ENCODE measurements around the gene ARHGAP6. TPM values are rescaled to one million over a fixed set of nuclear protein-coding genes. Genes with fewer than 3 reads are reported as not detected.

ARHGAP6 gene
- polyA plus RNA-seq, 4 donors = 1.1 to 3.5 (median 3.3) TPM; not detected in 1

DNA sequence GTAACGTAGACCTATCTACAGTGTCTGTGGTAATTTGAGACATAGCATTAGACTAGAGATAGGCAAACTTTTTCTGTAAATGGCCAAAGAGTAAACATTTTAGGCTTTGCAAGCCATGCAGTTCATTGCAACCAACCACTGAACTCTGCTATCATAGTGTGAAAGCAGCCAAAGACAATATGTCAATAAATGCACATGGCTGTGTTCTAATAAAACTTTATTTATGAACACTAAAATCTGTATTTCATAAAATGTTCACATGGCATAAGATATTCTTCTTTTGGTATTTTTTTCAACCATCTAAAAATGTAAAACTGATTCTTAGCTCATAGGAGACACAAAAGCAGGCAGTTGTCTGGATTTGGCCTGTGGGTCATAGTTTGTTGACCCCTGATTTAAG, 251.6 kb downstream of the ARHGAP6 start:
- FAIRE-seq = no peak
- Histone ChIP-seq H3K27me3 (ENCODE audit: control insufficient read depth in 3 of 3, insufficient read depth in 3 of 3, low read length in 3 of 3) (no peaks in the 10 kb centered on the region), H3K36me3 (ENCODE audit: control insufficient read depth in 3 of 3, insufficient read depth in 2 of 3, low read depth in 1 of 3, low read length in 3 of 3) (no peaks in the 10 kb centered on the region), H3K4me1 (ENCODE audit: control insufficient read depth in 3 of 3, insufficient read depth in 2 of 3, low read depth in 1 of 3, low read length in 2 of 3) (no peaks in the 10 kb centered on the region), H3K27ac (ENCODE audit: low read depth in 1 of 3, low read length in 2 of 3) (no peak overlapping the region), H3K9me3 (ENCODE audit: control insufficient read depth in 2 of 2, insufficient read depth in 1 of 2, low read depth in 1 of 2, low read length in 1 of 2) (no peaks in the 10 kb centered on the region), H3K4me3 (ENCODE audit: low read depth in 1 of 3, low read length in 3 of 3) (no peak overlapping the region)
- DNase-seq = no peak
- WGBS, 3 donors = 93 to 94% (median 93%) methylated on average over 1 of the region's 1 CpG

DNA sequence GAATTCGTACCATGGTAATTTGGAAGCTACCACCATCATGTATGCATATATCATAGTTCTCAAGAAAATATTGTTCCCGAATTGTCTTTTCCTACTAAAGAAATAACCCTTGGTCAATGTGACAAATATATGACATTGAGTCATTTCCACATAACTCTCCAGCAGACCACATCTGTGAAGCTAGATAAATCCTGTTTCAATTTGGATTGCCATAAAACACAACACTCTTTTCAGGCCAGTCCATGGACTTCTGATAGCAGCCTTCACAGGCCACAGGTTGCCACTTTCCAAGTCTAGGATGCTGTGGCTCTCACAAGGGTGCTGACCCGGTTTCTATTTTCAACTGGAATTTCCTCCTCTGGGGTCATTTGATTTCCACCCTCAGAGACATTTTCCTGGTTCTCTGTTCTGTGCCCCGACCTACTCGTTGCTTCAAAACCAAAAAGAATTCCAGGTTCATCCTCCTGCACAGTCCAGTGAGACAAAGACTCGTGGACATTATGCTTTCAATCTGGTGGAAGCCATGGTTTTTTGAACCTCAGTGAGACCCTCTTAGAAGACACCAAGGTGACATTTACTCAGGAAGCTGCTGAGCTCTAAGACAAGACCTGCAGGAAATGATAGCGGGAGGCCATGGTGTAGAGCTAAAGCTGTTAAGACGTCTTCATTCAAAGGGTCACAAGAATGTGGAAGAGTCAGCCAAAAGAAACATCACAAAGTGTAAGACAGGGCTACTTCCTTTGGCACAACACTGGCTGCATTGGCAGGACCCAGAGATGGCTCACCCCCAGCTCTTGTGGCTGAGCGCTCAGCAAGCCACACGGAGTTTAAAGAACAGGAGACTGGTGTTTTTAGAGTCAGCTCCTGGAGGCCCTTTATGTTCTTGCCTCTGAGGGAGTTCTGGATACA, 252.8 kb downstream of the ARHGAP6 start:
- no peak for FAIRE-seq
- H3K9me3 ChIP-seq (ENCODE audit: control insufficient read depth in 2 of 2, insufficient read depth in 1 of 2, low read depth in 1 of 2, low read length in 1 of 2) = no peaks in the 10 kb centered on the region

GRCh38 chrX:11409957-11410356, 255.8 kb downstream of the ARHGAP6 start:
- Histone ChIP-seq H3K4me1 (ENCODE audit: control insufficient read depth in 3 of 3, insufficient read depth in 2 of 3, low read depth in 1 of 3, low read length in 2 of 3) (no peaks in the 10 kb centered on the region), H3K36me3 (ENCODE audit: control insufficient read depth in 3 of 3, insufficient read depth in 2 of 3, low read depth in 1 of 3, low read length in 3 of 3) (no peaks in the 10 kb centered on the region), H3K27ac (ENCODE audit: low read depth in 1 of 3, low read length in 2 of 3) (no peak overlapping the region), H3K4me3 (ENCODE audit: low read depth in 1 of 3, low read length in 3 of 3) (no peak overlapping the region), H3K27me3 (ENCODE audit: control insufficient read depth in 3 of 3, insufficient read depth in 3 of 3, low read length in 3 of 3) (no peaks in the 10 kb centered on the region), H3K9me3 (ENCODE audit: control insufficient read depth in 2 of 2, insufficient read depth in 1 of 2, low read depth in 1 of 2, low read length in 1 of 2) (no peaks in the 10 kb centered on the region)
- DNase-seq (no peak), FAIRE-seq (no peak)
- WGBS, 3 donors = 68 to 91% (median 86%) methylated on average over 3 of the region's 3 CpGs

More for the DNA sequence above, 252.8 kb downstream of the ARHGAP6 start:
- H3K4me3 ChIP-seq (ENCODE audit: low read depth in 1 of 3, low read length in 3 of 3) = no peak overlapping the region
- H3K27me3 ChIP-seq (ENCODE audit: control insufficient read depth in 3 of 3, insufficient read depth in 3 of 3, low read length in 3 of 3) = no peaks in the 10 kb centered on the region
- H3K36me3 ChIP-seq (ENCODE audit: control insufficient read depth in 3 of 3, insufficient read depth in 2 of 3, low read depth in 1 of 3, low read length in 3 of 3) = no peaks in the 10 kb centered on the region
- DNase-seq = no peak
- WGBS, 3 donors = 69 to 80% (median 76%) methylated on average over 10 of the region's 10 CpGs
- H3K27ac ChIP-seq (ENCODE audit: low read depth in 1 of 3, low read length in 2 of 3) = no peak overlapping the region
- no peaks in the 10 kb centered on the region for H3K4me1 ChIP-seq (ENCODE audit: control insufficient read depth in 3 of 3, insufficient read depth in 2 of 3, low read depth in 1 of 3, low read length in 2 of 3)

DNA sequence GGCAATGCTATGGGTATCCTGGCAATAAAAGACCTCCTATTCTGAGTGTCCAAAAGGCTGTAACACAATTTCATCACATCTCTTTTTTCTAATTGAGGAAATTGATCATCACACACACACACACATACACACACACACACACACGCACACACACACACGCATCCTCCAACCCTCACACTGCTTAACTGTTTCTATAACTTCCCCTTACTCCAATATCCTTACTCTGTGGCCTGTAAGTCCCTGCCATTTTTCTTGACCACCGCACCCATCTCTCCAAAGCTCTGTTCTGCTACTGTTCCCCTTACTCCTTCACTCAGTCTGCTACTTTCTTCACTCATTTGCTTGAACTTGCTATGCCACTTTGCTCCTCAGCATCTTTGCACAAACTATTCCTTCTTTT, 256.9 kb downstream of the ARHGAP6 start:
- H3K4me3 ChIP-seq (ENCODE audit: low read depth in 1 of 3, low read length in 3 of 3) = no peak overlapping the region
- 83 to 90% (median 88%) methylated on average over 3 of the region's 3 CpGs for WGBS, 3 donors
- FAIRE-seq = no peak
- H3K9me3 ChIP-seq (ENCODE audit: control insufficient read depth in 2 of 2, insufficient read depth in 1 of 2, low read depth in 1 of 2, low read length in 1 of 2) = no peaks in the 10 kb centered on the region
- no peaks in the 10 kb centered on the region for H3K27me3 ChIP-seq (ENCODE audit: control insufficient read depth in 3 of 3, insufficient read depth in 3 of 3, low read length in 3 of 3)
- H3K4me1 ChIP-seq (ENCODE audit: control insufficient read depth in 3 of 3, insufficient read depth in 2 of 3, low read depth in 1 of 3, low read length in 2 of 3) = no peaks in the 10 kb centered on the region
- no peak overlapping the region for H3K27ac ChIP-seq (ENCODE audit: low read depth in 1 of 3, low read length in 2 of 3)
- DNase-seq = no peak
- no peaks in the 10 kb centered on the region for H3K36me3 ChIP-seq (ENCODE audit: control insufficient read depth in 3 of 3, insufficient read depth in 2 of 3, low read depth in 1 of 3, low read length in 3 of 3)

DNA sequence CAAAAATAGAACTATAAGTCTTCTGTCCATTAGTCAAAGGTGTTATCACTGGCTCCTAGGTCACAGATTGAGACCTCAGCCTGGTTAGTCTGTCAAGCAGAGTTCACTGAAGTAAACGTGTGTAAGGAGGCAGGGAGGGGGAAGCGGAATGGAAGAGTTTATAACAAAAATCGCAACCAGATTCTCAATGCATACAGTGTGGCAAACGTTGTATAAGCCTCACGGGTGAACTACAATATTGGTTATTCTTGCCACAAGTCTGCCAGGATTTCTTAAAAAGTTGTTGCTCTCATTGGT, 257.7 kb downstream of the ARHGAP6 start:
- H3K36me3 ChIP-seq (ENCODE audit: control insufficient read depth in 3 of 3, insufficient read depth in 2 of 3, low read depth in 1 of 3, low read length in 3 of 3) = no peaks in the 10 kb centered on the region
- 62 to 71% (median 68%) methylated on average over 5 of the region's 5 CpGs for WGBS, 3 donors
- H3K27me3 ChIP-seq (ENCODE audit: control insufficient read depth in 3 of 3, insufficient read depth in 3 of 3, low read length in 3 of 3) = no peaks in the 10 kb centered on the region
- H3K4me3 ChIP-seq (ENCODE audit: low read depth in 1 of 3, low read length in 3 of 3) = no peak overlapping the region
- no peaks in the 10 kb centered on the region for H3K4me1 ChIP-seq (ENCODE audit: control insufficient read depth in 3 of 3, insufficient read depth in 2 of 3, low read depth in 1 of 3, low read length in 2 of 3)
- no peak overlapping the region for H3K27ac ChIP-seq (ENCODE audit: low read depth in 1 of 3, low read length in 2 of 3)
- FAIRE-seq = no peak
- no peak for DNase-seq
- no peaks in the 10 kb centered on the region for H3K9me3 ChIP-seq (ENCODE audit: control insufficient read depth in 2 of 2, insufficient read depth in 1 of 2, low read depth in 1 of 2, low read length in 1 of 2)

DNA sequence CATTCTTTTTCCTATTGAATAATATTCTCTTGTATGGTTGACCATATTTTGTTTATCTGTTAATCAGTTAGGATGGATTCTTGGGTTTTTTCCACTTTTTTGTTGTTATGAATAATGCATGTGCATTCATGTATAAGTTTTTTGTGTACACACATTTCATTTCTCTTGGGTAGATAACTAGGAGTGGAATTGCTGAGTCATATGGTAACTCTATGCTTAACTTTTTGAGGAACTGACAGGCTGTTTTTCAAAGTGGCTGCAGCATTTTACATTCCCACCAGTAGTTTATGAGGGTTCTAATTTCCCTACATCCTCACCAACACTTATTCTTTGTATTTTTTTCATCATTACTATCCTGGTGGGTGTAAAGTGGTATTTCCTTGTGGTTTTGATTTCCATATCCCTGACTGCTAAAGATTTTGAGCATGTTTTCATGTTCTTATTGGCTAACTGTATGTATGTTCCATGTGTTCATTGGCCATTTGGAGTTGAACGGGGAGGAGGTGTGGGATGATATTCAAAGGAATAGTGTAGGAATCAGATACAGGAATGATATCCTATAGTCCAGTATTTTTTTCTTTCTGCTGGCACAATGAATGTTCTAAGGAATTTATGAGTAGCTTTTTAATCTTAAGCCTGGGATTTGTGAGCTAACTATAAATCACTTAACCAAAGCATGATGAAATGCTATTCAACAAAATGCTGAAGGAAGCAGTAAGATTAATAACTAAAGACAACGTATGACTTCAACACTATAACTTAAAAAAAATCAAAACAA, 258.2 kb downstream of the ARHGAP6 start:
- H3K4me1 ChIP-seq (ENCODE audit: control insufficient read depth in 3 of 3, insufficient read depth in 2 of 3, low read depth in 1 of 3, low read length in 2 of 3) = no peaks in the 10 kb centered on the region
- H3K27me3 ChIP-seq (ENCODE audit: control insufficient read depth in 3 of 3, insufficient read depth in 3 of 3, low read length in 3 of 3) = no peaks in the 10 kb centered on the region
- H3K36me3 ChIP-seq (ENCODE audit: control insufficient read depth in 3 of 3, insufficient read depth in 2 of 3, low read depth in 1 of 3, low read length in 3 of 3) = no peaks in the 10 kb centered on the region
- H3K4me3 ChIP-seq (ENCODE audit: low read depth in 1 of 3, low read length in 3 of 3) = no peak overlapping the region
- no peak overlapping the region for H3K27ac ChIP-seq (ENCODE audit: low read depth in 1 of 3, low read length in 2 of 3)
- 70 to 79% (median 77%) methylated on average over 2 of the region's 2 CpGs for WGBS, 3 donors
- no peaks in the 10 kb centered on the region for H3K9me3 ChIP-seq (ENCODE audit: control insufficient read depth in 2 of 2, insufficient read depth in 1 of 2, low read depth in 1 of 2, low read length in 1 of 2)
- DNase-seq = no peak
- FAIRE-seq = no peak

GRCh38 chrX:11406109-11406765, 259.5 kb downstream of the ARHGAP6 start:
- H3K9me3 ChIP-seq (ENCODE audit: control insufficient read depth in 2 of 2, insufficient read depth in 1 of 2, low read depth in 1 of 2, low read length in 1 of 2) = no peaks in the 10 kb centered on the region
- no peak overlapping the region for H3K4me3 ChIP-seq (ENCODE audit: low read depth in 1 of 3, low read length in 3 of 3)
- FAIRE-seq (no peak), DNase-seq (no peak)
- H3K36me3 ChIP-seq (ENCODE audit: control insufficient read depth in 3 of 3, insufficient read depth in 2 of 3, low read depth in 1 of 3, low read length in 3 of 3) = no peaks in the 10 kb centered on the region
- 77 to 86% (median 77%) methylated on average over 9 of the region's 9 CpGs for WGBS, 3 donors
- no peaks in the 10 kb centered on the region for H3K27me3 ChIP-seq (ENCODE audit: control insufficient read depth in 3 of 3, insufficient read depth in 3 of 3, low read length in 3 of 3)
- no peak overlapping the region for H3K27ac ChIP-seq (ENCODE audit: low read depth in 1 of 3, low read length in 2 of 3)
- no peaks in the 10 kb centered on the region for H3K4me1 ChIP-seq (ENCODE audit: control insufficient read depth in 3 of 3, insufficient read depth in 2 of 3, low read depth in 1 of 3, low read length in 2 of 3)

DNA sequence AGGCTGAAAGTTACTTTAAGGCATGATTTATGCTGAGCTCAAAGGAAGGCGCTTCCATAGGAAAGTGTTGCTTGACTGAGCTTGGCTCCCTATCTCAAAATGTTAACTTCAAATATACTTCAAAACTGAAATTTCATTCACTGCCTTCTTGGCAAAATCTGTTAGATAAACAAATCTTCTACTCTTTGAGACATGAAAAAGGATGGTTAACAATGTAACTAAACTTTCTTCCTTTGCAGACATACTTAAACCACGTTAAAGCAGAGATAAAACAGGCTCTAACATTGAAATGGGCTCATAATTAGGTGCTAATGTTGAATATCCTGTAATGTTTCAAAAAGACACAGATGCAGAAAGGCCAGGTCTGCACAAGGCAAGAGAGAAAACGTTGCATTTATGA, 262.1 kb downstream of the ARHGAP6 start:
- H3K27me3 ChIP-seq (ENCODE audit: control insufficient read depth in 3 of 3, insufficient read depth in 3 of 3, low read length in 3 of 3) = no peaks in the 10 kb centered on the region
- H3K27ac ChIP-seq (ENCODE audit: low read depth in 1 of 3, low read length in 2 of 3) = no peak overlapping the region
- no peaks in the 10 kb centered on the region for H3K9me3 ChIP-seq (ENCODE audit: control insufficient read depth in 2 of 2, insufficient read depth in 1 of 2, low read depth in 1 of 2, low read length in 1 of 2)
- DNase-seq (no peak), FAIRE-seq (no peak)
- no peak overlapping the region for H3K4me3 ChIP-seq (ENCODE audit: low read depth in 1 of 3, low read length in 3 of 3)
- 43 to 67% (median 45%) methylated on average over 3 of the region's 3 CpGs for WGBS, 3 donors
- no peaks in the 10 kb centered on the region for H3K4me1 ChIP-seq (ENCODE audit: control insufficient read depth in 3 of 3, insufficient read depth in 2 of 3, low read depth in 1 of 3, low read length in 2 of 3)
- H3K36me3 ChIP-seq (ENCODE audit: control insufficient read depth in 3 of 3, insufficient read depth in 2 of 3, low read depth in 1 of 3, low read length in 3 of 3) = no peaks in the 10 kb centered on the region
